Measurements from ENCODE around the gene PRKCH. TPM values are rescaled to one million over a fixed set of nuclear protein-coding genes. Genes with fewer than 3 reads are reported as not detected.

The PRKCH gene
- total RNA-seq, 5 donors from 2014 or later (not counting 1 experiment from before 2014, with no cell fraction given) = 267 to 436 (median 326) TPM

- H3K9me3 ChIP-seq = no peaks in the 10 kb centered on the region
- Mint-ChIP-seq H3K27ac (peak overlapping the region; percentile 97 to 98), H3K4me3 (peak overlapping the region; percentile 79 to 98 (median 79)), H3K9me3 (no peaks in the 10 kb centered on the region), H3K36me3 (peaks cover 33% of the 10 kb centered on the region), H3K27me3 (no peaks in the 10 kb centered on the region), H3K4me1 (peaks cover 87 to 90% (median 89%) of the 10 kb centered on the region in 3 donors)
- peak overlapping the region; percentile 14 to 66 for H3K4me3 ChIP-seq (ENCODE audit: control insufficient read depth in 1 of 2, extremely low read depth in 1 of 2, low read length in 1 of 2)
- peak overlapping the region; percentile 93 for H3K27ac ChIP-seq (ENCODE audit: low read length)
- no peaks in the 10 kb centered on the region for H3K27me3 ChIP-seq (replicated peaks in 1 of 2; ENCODE audit: control insufficient read depth in 2 of 2, extremely low read depth in 1 of 2, insufficient read depth in 2 of 2, low read length in 1 of 2)
- WGBS (ENCODE audit: insufficient coverage) = 28% methylated on average over 2 of the region's 4 CpGs
- H3K4me1 ChIP-seq (ENCODE audit: control insufficient read depth in 1 of 2, extremely low read depth in 1 of 2, insufficient read depth in 2 of 2, low read length in 2 of 2) = peaks cover 68 to 82% of the 10 kb centered on the region in 2 experiments
- peak in 1 of 35 experiments; percentile 14 for DNase-seq
- ChIA-PET POLR2A (interaction anchor here (0.6 to 7.3 kb wide), 10 partner anchors 9 to 101 kb away, joined by 3 to 59 read pairs (median 4); partner anchors contain the start of gene PRKCH (in 1 of the 2)), CTCF (interaction anchor here (0.6 to 2.2 kb wide), 13 partner anchors 10 to 454 kb away, joined by 3 to 7 read pairs (median 3); partner anchors contain the start of gene PRKCH (in 1 of the 2))
- H3K36me3 ChIP-seq (ENCODE audit: control insufficient read depth in 2 of 2, extremely low read depth in 1 of 2, insufficient read depth in 1 of 2, low read length in 1 of 2) = peaks cover 0 to 5% of the 10 kb centered on the region in 2 donors
- ATAC-seq (replicated peaks in 1 of 4) = no peak
These were observed 10.7 kb downstream of the PRKCH start for GRCh38 chr14:61331992-61332657.

GRCh38 chr14:61332658-61333029, 11.3 kb downstream of the PRKCH start:
- H3K36me3 Mint-ChIP-seq = peaks cover 29% of the 10 kb centered on the region
- POLR2A ChIA-PET = interaction anchor here (0.6 to 7.3 kb wide), 11 partner anchors 10 to 109 kb away, joined by 3 to 59 read pairs (median 5); partner anchors contain the start of gene PRKCH (in 1 of the 2)
- WGBS (ENCODE audit: insufficient coverage) = no CpG with 5 or more reads among the region's 8 CpGs

GRCh38 chr14:61333087-61333486, 11.7 kb downstream of the PRKCH start:
- Mint-ChIP-seq H3K27me3 (no peaks in the 10 kb centered on the region), H3K36me3 (peaks cover 29% of the 10 kb centered on the region), H3K27ac (peak overlapping the region; percentile 97 to 98), H3K4me3 (peak overlapping the region; percentile 79 to 98 (median 79)), H3K9me3 (no peaks in the 10 kb centered on the region), H3K4me1 (peaks cover 90 to 92% (median 92%) of the 10 kb centered on the region in 3 donors)
- ChIA-PET CTCF (interaction anchor here (0.6 to 2.2 kb wide), 12 partner anchors 8 to 88 kb away, joined by 3 to 7 read pairs (median 3); partner anchors contain the start of gene PRKCH (in 1 of the 2)), POLR2A (interaction anchor here (0.6 to 7.3 kb wide), 12 partner anchors 9 to 109 kb away, joined by 3 to 59 read pairs (median 4); partner anchors contain the start of gene PRKCH (in 1 of the 2))
- no CpG with 5 or more reads among the region's 1 CpG for WGBS (ENCODE audit: insufficient coverage)
- ATAC-seq (replicated peaks in 1 of 4) (no peak), DNase-seq (no peak)
- Histone ChIP-seq H3K36me3 (ENCODE audit: control insufficient read depth in 2 of 2, extremely low read depth in 1 of 2, insufficient read depth in 1 of 2, low read length in 1 of 2) (peaks cover 0 to 5% of the 10 kb centered on the region in 2 donors), H3K27me3 (replicated peaks in 1 of 2; ENCODE audit: control insufficient read depth in 2 of 2, extremely low read depth in 1 of 2, insufficient read depth in 2 of 2, low read length in 1 of 2) (no peaks in the 10 kb centered on the region), H3K27ac (ENCODE audit: low read length) (peak overlapping the region; percentile 93), H3K9me3 (no peaks in the 10 kb centered on the region), H3K4me3 (ENCODE audit: control insufficient read depth in 1 of 2, extremely low read depth in 1 of 2, low read length in 1 of 2) (peak overlapping the region in 1 of 2 donors; percentile 14), H3K4me1 (ENCODE audit: control insufficient read depth in 1 of 2, extremely low read depth in 1 of 2, insufficient read depth in 2 of 2, low read length in 2 of 2) (peaks cover 74 to 81% of the 10 kb centered on the region in 2 experiments)

More at GRCh38 chr14:61332658-61333029, 11.3 kb downstream of the PRKCH start:
- Mint-ChIP-seq H3K27ac (peak overlapping the region; percentile 97 to 98), H3K27me3 (no peaks in the 10 kb centered on the region), H3K4me3 (peak overlapping the region; percentile 79 to 98 (median 79)), H3K9me3 (no peaks in the 10 kb centered on the region), H3K4me1 (peaks cover 87 to 90% (median 89%) of the 10 kb centered on the region in 3 donors)
- DNase-seq = peak in 1 of 35 experiments; percentile 57
- H3K9me3 ChIP-seq = no peaks in the 10 kb centered on the region
- peak overlapping the region; percentile 14 to 66 for H3K4me3 ChIP-seq (ENCODE audit: control insufficient read depth in 1 of 2, extremely low read depth in 1 of 2, low read length in 1 of 2)
- H3K4me1 ChIP-seq (ENCODE audit: control insufficient read depth in 1 of 2, extremely low read depth in 1 of 2, insufficient read depth in 2 of 2, low read length in 2 of 2) = peaks cover 73 to 82% of the 10 kb centered on the region in 2 experiments
- no peaks in the 10 kb centered on the region for H3K27me3 ChIP-seq (replicated peaks in 1 of 2; ENCODE audit: control insufficient read depth in 2 of 2, extremely low read depth in 1 of 2, insufficient read depth in 2 of 2, low read length in 1 of 2)
- CTCF ChIA-PET = interaction anchor here (0.6 to 2.2 kb wide), 14 partner anchors 10 to 455 kb away, joined by 3 to 7 read pairs (median 3); partner anchors contain the start of gene PRKCH (in 1 of the 2)
- ATAC-seq (replicated peaks in 1 of 4) = peak in 2 of 4 experiments; percentile 8 to 28
- peaks cover 0 to 5% of the 10 kb centered on the region in 2 donors for H3K36me3 ChIP-seq (ENCODE audit: control insufficient read depth in 2 of 2, extremely low read depth in 1 of 2, insufficient read depth in 1 of 2, low read length in 1 of 2)
- H3K27ac ChIP-seq (ENCODE audit: low read length) = peak overlapping the region; percentile 93

- H3K36me3 Mint-ChIP-seq = peaks cover 25% of the 10 kb centered on the region
- DNase-seq (peak in 7 of 35 experiments; percentile 25 to 54 (median 44)), ATAC-seq (replicated peaks in 1 of 4) (peak in 3 of 4 experiments; percentile 20 to 27 (median 22))
- peak overlapping the region; percentile 93 for H3K27ac ChIP-seq (ENCODE audit: low read length)
- 0% methylated on average over 11 of the region's 11 CpGs for WGBS (ENCODE audit: insufficient coverage)
- peaks cover 0 to 5% of the 10 kb centered on the region in 2 donors for H3K36me3 ChIP-seq (ENCODE audit: control insufficient read depth in 2 of 2, extremely low read depth in 1 of 2, insufficient read depth in 1 of 2, low read length in 1 of 2)
- peaks cover 90 to 93% (median 92%) of the 10 kb centered on the region in 3 donors for H3K4me1 Mint-ChIP-seq
- ChIA-PET CTCF (interaction anchor here (0.6 to 2.2 kb wide), 12 partner anchors 8 to 499 kb away, joined by 3 to 7 read pairs (median 4); partner anchors contain the start of gene PRKCH (in 1 of the 2)), POLR2A (interaction anchor here (0.6 to 7.3 kb wide), 6 partner anchors 9 to 116 kb away, joined by 3 to 59 read pairs (median 4); partner anchors contain the start of gene PRKCH (in 1 of the 2))
- no peaks in the 10 kb centered on the region for H3K27me3 Mint-ChIP-seq
- H3K9me3 ChIP-seq = no peaks in the 10 kb centered on the region
- peaks cover 79 to 82% of the 10 kb centered on the region in 2 experiments for H3K4me1 ChIP-seq (ENCODE audit: control insufficient read depth in 1 of 2, extremely low read depth in 1 of 2, insufficient read depth in 2 of 2, low read length in 2 of 2)
- no peaks in the 10 kb centered on the region for H3K27me3 ChIP-seq (replicated peaks in 1 of 2; ENCODE audit: control insufficient read depth in 2 of 2, extremely low read depth in 1 of 2, insufficient read depth in 2 of 2, low read length in 1 of 2)
- peak overlapping the region; percentile 73 to 98 (median 79) for H3K4me3 Mint-ChIP-seq
- H3K4me3 ChIP-seq (ENCODE audit: control insufficient read depth in 1 of 2, extremely low read depth in 1 of 2, low read length in 1 of 2) = peak overlapping the region; percentile 36 to 66
- H3K27ac Mint-ChIP-seq = peak overlapping the region; percentile 97 to 98
- H3K9me3 Mint-ChIP-seq = no peaks in the 10 kb centered on the region
These were observed 12.9 kb downstream of the PRKCH start for GRCh38 chr14:61334197-61334701.

GRCh38 chr14:61335049-61335448, 13.7 kb downstream of the PRKCH start:
- H3K4me3 ChIP-seq (ENCODE audit: control insufficient read depth in 1 of 2, extremely low read depth in 1 of 2, low read length in 1 of 2) = peak overlapping the region in 1 of 2 donors; percentile 36
- no CpG with 5 or more reads among the region's 3 CpGs for WGBS (ENCODE audit: insufficient coverage)
- Mint-ChIP-seq H3K27me3 (no peaks in the 10 kb centered on the region), H3K27ac (peak overlapping the region; percentile 99 to 100), H3K36me3 (peaks cover 22% of the 10 kb centered on the region), H3K9me3 (no peaks in the 10 kb centered on the region), H3K4me3 (peak overlapping the region; percentile 74 to 98 (median 75)), H3K4me1 (peaks cover 88 to 90% (median 89%) of the 10 kb centered on the region in 3 donors)
- no peaks in the 10 kb centered on the region for H3K27me3 ChIP-seq (replicated peaks in 1 of 2; ENCODE audit: control insufficient read depth in 2 of 2, extremely low read depth in 1 of 2, insufficient read depth in 2 of 2, low read length in 1 of 2)
- peaks cover 0 to 2% of the 10 kb centered on the region in 2 donors for H3K36me3 ChIP-seq (ENCODE audit: control insufficient read depth in 2 of 2, extremely low read depth in 1 of 2, insufficient read depth in 1 of 2, low read length in 1 of 2)
- ChIA-PET CTCF (interaction anchor here (0.6 to 1.6 kb wide), 4 partner anchors 12 to 78 kb away, joined by 4 to 5 read pairs (median 4); no protein-coding TSS in a partner anchor), POLR2A (interaction anchor here (1.0 to 7.3 kb wide), 4 partner anchors 10 to 61 kb away, joined by 3 to 59 read pairs (median 3); partner anchors contain the start of gene PRKCH (in 1 of the 2))
- DNase-seq (peak in 7 of 35 experiments; percentile 31 to 56 (median 42)), ATAC-seq (replicated peaks in 1 of 4) (peak in 1 of 4 experiments; percentile 32)
- peaks cover 78 to 81% of the 10 kb centered on the region in 2 experiments for H3K4me1 ChIP-seq (ENCODE audit: control insufficient read depth in 1 of 2, extremely low read depth in 1 of 2, insufficient read depth in 2 of 2, low read length in 2 of 2)
- H3K27ac ChIP-seq (ENCODE audit: low read length) = peak overlapping the region; percentile 93
- no peaks in the 10 kb centered on the region for H3K9me3 ChIP-seq

All from T-cell (primary cell).